AG20443 (cell line): Measurements from ENCODE around the gene TXN2.
A peak's percentile ranks its signal among the peaks of the same experiment; 100 is the strongest.
"Not testable (repeated sequence)": the region's sequence is repeated elsewhere in the genome, so short reads cannot be mapped to it uniquely, and the experiment has no call there.

ENCODE experiments used
- DNase-seq: peaks from one replicate; pipeline ENCODE4 v3.0.0; 2012; ENCODE audit warnings: low spot score, mixed read lengths

The TXN2 gene

GRCh38 chr22:36481393-36482168 is at the start of gene TXN2:
TSS of gene TXN2 (minus strand) at chr22:36481640. CDS start at chr22:36480837, 803 bp downstream.
- peak; percentile 95 for DNase-seq

- peak; percentile 95 for DNase-seq
Observed at GRCh38 chr22:36528795-36529751, 47.6 kb upstream of the TXN2 start, which contains the start of gene EIF3D. TSS of gene EIF3D (minus strand) at chr22:36529166. CDS start at chr22:36526121, 3,045 bp downstream.

GRCh38 chr22:36528341-36528740 is 46.9 kb upstream of the TXN2 start:
- peak; percentile 33 for DNase-seq

- no peak for DNase-seq
Observed at GRCh38 chr22:36522662-36523061, 41.2 kb upstream of the TXN2 start.

- DNase-seq, result no peak
Observed at GRCh38 chr22:36520423-36520822, 39.0 kb upstream of the TXN2 start.

GRCh38 chr22:36519906-36520305 is 38.5 kb upstream of the TXN2 start:
- DNase-seq, result not testable (repeated sequence)

- DNase-seq, result no peak
Observed at GRCh38 chr22:36514766-36515165, 33.3 kb upstream of the TXN2 start.

GRCh38 chr22:36512991-36513390 is 31.6 kb upstream of the TXN2 start:
- DNase-seq, result no peak

GRCh38 chr22:36512333-36512732 is 30.9 kb upstream of the TXN2 start:
- DNase-seq, result no peak

- DNase-seq, result peak; percentile 69
Observed at GRCh38 chr22:36510966-36511881, 29.8 kb upstream of the TXN2 start.

GRCh38 chr22:36510384-36510783 is 28.9 kb upstream of the TXN2 start:
- no peak for DNase-seq

- DNase-seq, result no peak
Observed at GRCh38 chr22:36507518-36508010, 26.1 kb upstream of the TXN2 start.

- peak; percentile 99 for DNase-seq
Observed at GRCh38 chr22:36506637-36507517, 25.4 kb upstream of the TXN2 start, which contains the start of gene FOXRED2. TSS of gene FOXRED2 (minus strand) at chr22:36507040. CDS start at chr22:36506422, 618 bp downstream.

GRCh38 chr22:36505998-36506635 is 24.7 kb upstream of the TXN2 start:
- DNase-seq, result no peak

GRCh38 chr22:36497910-36498665 is 16.6 kb upstream of the TXN2 start:
- DNase-seq, result no peak

- no peak for DNase-seq
Observed at GRCh38 chr22:36493690-36494110, 12.3 kb upstream of the TXN2 start.

GRCh38 chr22:36492109-36492508 is 10.7 kb upstream of the TXN2 start:
- no peak for DNase-seq

- DNase-seq, result no peak
Observed at GRCh38 chr22:36491155-36491554, 9.7 kb upstream of the TXN2 start.
